22Rv1 (cell line): ENCODE data around the gene ABCF3.

Experiments used
- H3K27ac ChIP-seq: fragments of 450-650 bp; 2 replicates; pipeline ENCODE4 v1.5.1; 2017
- CTCF ChIP-seq: fragments of 450-650 bp; IDR thresholded peaks from 2 replicates; pipeline ENCODE4 v1.5.1; 2017; ENCODE audit warnings: mild to moderate bottlenecking
- ZFX ChIP-seq: fragments of 450-650 bp; IDR thresholded peaks from 2 replicates; pipeline ENCODE4 v1.6.1; 2017; ENCODE audit warnings: antibody characterized with exemption, borderline replicate concordance

The ABCF3 gene

GRCh38 chr3:184188080-184188479 lies 2.1 kb downstream of the ABCF3 start:
- TF ChIP-seq ZFX: no peak
- TF ChIP-seq CTCF: no peak
- no peak overlapping the region for H3K27ac ChIP-seq

- H3K27ac ChIP-seq: no peak overlapping the region
- TF ChIP-seq ZFX (no peak), CTCF (no peak)
These were observed 3.4 kb downstream of the ABCF3 start for GRCh38 chr3:184189421-184189820.

- no peak for TF ChIP-seq CTCF
- no peak overlapping the region for H3K27ac ChIP-seq
These were observed 6.9 kb downstream of the ABCF3 start for GRCh38 chr3:184192889-184193288.

- TF ChIP-seq CTCF (no peak), ZFX (no peak)
- no peak overlapping the region for H3K27ac ChIP-seq
These were observed 8.1 kb downstream of the ABCF3 start for GRCh38 chr3:184193991-184194539.

GRCh38 chr3:184196536-184196935 lies 10.5 kb downstream of the ABCF3 start:
- TF ChIP-seq CTCF (no peak), ZFX (no peak)
- no peak overlapping the region for H3K27ac ChIP-seq

- no peak overlapping the region for H3K27ac ChIP-seq
- no peak for TF ChIP-seq CTCF
- no peak for TF ChIP-seq ZFX
These were observed 12.5 kb downstream of the ABCF3 start for GRCh38 chr3:184198509-184198908.

- TF ChIP-seq ZFX: no peak
- no peak for TF ChIP-seq CTCF
- H3K27ac ChIP-seq: no peak overlapping the region
These were observed 14.8 kb downstream of the ABCF3 start for GRCh38 chr3:184200825-184201224.
